Effector memory CD4-positive, alpha-beta T cell (primary cell): Measurements from ENCODE around the gene C15orf39.
A peak's percentile ranks its signal among the peaks of the same experiment; 100 is the strongest.

ENCODE experiments used
- DNase-seq, 3 donors: peaks; one replicate each; pipeline ENCODE4 v3.0.0-alpha.2; 2020
- H3K27ac ChIP-seq: 2 replicates; pipeline ENCODE4 v1.7.0; 2013; ENCODE audit warnings: mild to moderate bottlenecking, low read length, moderate library complexity; ENCODE audit not compliant: insufficient read depth, poor library complexity, severe bottlenecking
- H3K27me3 ChIP-seq: replicated peaks from 2 replicates; pipeline ENCODE4 v1.7.0; 2013; ENCODE audit warnings: mild to moderate bottlenecking, low read length; ENCODE audit not compliant: insufficient read depth, control insufficient read depth, poor library complexity, severe bottlenecking
- H3K36me3 ChIP-seq: 2 replicates; pipeline ENCODE4 v1.7.0; 2013; ENCODE audit warnings: mild to moderate bottlenecking, low read length, moderate library complexity; ENCODE audit not compliant: control insufficient read depth, insufficient read depth
- H3K4me1 ChIP-seq: 2 replicates; pipeline ENCODE4 v1.7.0; 2013; ENCODE audit warnings: low read length, mild to moderate bottlenecking; ENCODE audit not compliant: control insufficient read depth, insufficient read depth, poor library complexity, severe bottlenecking
- H3K4me3 ChIP-seq: 2 replicates; pipeline ENCODE4 v1.7.0; 2013; ENCODE audit warnings: low read length, low read depth, mild to moderate bottlenecking; ENCODE audit not compliant: insufficient read depth, poor library complexity, severe bottlenecking
- H3K9me3 ChIP-seq: 2 replicates; pipeline ENCODE4 v1.7.0; 2013; ENCODE audit warnings: mild to moderate bottlenecking, low read length, moderate library complexity; ENCODE audit not compliant: control insufficient read depth

C15orf39 gene

DNA sequence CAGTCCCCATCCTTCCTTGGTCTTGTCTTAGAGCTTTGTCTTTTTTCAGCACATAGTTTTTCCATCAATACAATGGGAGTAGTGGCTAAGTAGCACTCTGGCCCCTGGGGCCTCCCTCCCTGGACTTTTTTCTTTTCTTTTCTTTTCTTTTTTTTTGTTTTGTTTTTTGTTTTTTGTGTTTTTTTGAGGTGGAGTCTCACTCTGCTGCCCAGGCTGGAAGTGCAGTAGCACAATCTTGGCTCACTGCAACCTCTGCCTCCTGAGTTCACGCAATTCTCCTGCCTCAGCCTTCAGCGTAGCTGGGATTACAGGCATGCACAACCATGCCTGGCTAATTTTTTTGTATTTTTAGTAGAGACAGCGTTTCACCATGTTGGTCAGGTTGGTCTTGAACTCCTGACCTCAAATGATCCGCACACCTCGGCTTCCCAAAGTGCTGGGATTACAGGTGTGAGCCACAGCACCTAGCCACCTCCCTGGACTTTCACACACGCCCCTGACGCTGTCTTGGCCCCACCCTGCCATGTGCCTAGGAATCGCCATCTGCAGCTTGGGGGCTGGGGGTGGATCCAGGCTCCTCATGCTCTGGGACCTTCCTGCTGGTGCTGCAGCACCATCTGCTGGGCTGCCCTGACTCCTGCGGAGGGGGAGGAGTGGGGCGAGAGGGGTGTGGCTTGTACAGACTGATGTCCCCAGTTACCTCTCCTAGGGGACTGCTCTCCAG is 2.8 kb downstream of the C15orf39 start:
- H3K36me3 ChIP-seq = peaks cover 36% of the 10 kb centered on the region
- peaks cover 28% of the 10 kb centered on the region for H3K4me1 ChIP-seq
- no peaks in the 10 kb centered on the region for H3K9me3 ChIP-seq
- H3K4me3 ChIP-seq = no peak overlapping the region
- no peak overlapping the region for H3K27ac ChIP-seq
- H3K27me3 ChIP-seq = no peaks in the 10 kb centered on the region
- DNase-seq = peak; percentile 70 to 77 (median 75)

DNA sequence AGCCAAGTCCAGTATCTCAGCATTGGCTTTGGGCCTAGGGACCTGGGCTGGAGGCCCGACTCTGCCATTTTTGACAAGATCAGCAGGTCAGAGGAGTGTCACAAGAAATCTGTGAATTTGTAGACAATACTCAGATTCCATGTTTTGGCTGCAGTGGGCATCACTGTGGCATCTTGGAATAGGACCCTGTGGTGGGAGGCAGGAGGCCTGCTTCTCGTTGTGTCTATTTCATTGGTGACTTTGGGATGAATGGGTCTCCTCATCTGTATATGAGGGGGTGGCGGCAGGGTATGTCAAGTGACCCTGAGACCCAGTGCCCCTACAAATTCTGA is 3.3 kb downstream of the C15orf39 start:
- Histone ChIP-seq H3K27ac (no peak overlapping the region), H3K4me1 (peaks cover 28% of the 10 kb centered on the region)

DNA sequence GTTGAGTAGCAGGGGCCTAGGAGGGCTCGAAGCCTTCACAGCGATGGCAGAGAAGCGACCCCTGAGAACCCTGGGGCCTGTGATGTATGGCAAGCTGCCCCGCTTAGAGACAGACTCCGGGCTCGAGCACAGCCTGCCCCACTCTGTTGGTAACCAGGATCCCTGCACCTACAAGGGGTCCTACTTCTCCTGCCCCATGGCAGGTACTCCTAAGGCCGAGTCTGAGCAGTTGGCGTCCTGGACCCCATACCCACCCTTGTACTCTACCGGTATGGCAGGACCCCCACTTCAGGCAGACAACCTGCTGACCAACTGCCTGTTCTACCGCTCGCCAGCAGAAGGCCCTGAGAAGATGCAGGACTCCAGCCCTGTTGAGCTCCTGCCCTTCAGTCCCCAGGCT is 4.3 kb downstream of the C15orf39 start:
- Histone ChIP-seq H3K36me3 (peaks cover 43% of the 10 kb centered on the region), H3K4me3 (no peak overlapping the region)

More for the DNA sequence above, 3.3 kb downstream of the C15orf39 start:
- H3K4me3 ChIP-seq = no peak overlapping the region
- no peak for DNase-seq
- peaks cover 38% of the 10 kb centered on the region for H3K36me3 ChIP-seq
- no peaks in the 10 kb centered on the region for H3K27me3 ChIP-seq
- no peaks in the 10 kb centered on the region for H3K9me3 ChIP-seq

DNA sequence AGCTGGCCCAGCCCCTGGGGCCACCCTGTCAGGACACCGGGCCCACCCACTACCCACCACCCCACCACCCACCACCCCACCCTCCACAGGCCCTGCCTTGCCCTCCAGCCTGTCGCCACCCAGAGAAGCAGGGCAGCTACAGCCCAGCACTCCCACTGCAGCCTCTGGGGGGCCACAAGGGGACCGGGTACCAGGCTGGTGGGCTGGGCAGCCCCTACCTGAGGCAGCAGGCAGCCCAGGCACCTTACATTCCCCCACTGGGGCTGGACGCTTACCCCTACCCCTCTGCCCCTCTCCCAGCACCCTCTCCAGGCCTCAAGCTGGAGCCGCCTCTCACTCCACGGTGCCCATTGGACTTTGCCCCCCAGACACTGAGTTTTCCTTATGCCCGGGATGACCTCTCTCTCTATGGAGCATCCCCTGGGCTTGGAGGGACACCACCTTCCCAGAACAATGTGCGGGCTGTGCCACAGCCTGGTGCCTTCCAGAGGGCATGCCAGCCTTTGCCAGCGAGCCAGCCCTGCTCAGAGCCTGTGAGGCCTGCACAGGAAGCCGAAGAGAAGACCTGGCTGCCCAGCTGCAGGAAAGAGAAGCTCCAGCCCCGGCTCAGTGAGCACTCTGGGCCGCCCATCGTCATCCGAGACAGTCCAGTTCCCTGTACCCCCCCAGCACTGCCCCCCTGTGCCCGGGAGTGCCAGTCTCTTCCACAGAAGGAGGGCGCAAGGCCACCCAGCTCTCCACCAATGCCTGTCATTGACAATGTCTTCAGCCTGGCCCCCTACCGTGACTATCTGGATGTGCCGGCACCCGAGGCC is 5.3 kb downstream of the C15orf39 start:
- H3K36me3 ChIP-seq = peaks cover 53% of the 10 kb centered on the region
- no peak overlapping the region for H3K27ac ChIP-seq
- no peaks in the 10 kb centered on the region for H3K27me3 ChIP-seq
- H3K4me1 ChIP-seq = peaks cover 17% of the 10 kb centered on the region
- H3K9me3 ChIP-seq = no peaks in the 10 kb centered on the region
- DNase-seq = no peak
- H3K4me3 ChIP-seq = no peak overlapping the region

More for the DNA sequence above, 4.3 kb downstream of the C15orf39 start:
- H3K27me3 ChIP-seq = no peaks in the 10 kb centered on the region
- H3K9me3 ChIP-seq = no peaks in the 10 kb centered on the region
- H3K27ac ChIP-seq = no peak overlapping the region
- H3K4me1 ChIP-seq = peaks cover 21% of the 10 kb centered on the region
- no peak for DNase-seq

DNA sequence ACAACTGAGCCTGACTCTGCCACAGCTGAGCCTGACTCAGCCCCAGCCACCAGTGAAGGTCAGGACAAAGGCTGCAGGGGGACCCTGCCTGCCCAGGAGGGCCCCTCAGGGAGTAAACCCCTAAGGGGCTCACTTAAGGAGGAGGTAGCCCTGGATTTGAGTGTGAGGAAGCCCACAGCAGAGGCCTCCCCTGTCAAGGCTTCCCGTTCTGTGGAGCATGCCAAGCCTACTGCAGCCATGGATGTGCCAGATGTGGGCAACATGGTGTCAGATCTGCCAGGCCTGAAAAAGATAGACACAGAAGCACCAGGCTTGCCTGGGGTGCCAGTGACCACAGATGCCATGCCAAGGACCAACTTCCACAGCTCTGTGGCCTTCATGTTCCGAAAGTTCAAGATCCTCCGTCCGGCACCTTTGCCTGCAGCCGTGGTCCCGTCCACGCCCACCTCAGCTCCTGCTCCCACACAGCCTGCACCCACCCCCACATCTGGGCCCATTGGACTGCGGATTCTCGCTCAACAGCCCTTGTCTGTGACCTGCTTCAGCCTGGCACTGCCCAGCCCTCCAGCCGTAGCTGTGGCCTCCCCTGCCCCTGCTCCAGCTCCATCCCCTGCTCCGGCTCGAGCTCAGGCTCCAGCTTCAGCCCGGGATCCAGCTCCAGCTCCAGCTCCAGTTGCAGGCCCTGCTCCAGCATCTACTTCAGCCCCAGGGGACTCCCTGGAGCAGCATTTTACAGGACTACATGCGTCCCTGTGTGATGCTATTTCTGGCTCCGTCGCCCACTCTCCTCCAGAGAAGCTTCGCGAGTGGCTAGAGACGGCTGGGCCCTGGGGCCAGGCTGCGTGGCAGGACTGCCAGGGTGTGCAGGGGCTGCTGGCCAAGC is 6.2 kb downstream of the C15orf39 start:
- DNase-seq = no peak
- Histone ChIP-seq H3K36me3 (peaks cover 53% of the 10 kb centered on the region), H3K27me3 (no peaks in the 10 kb centered on the region), H3K4me1 (peaks cover 11% of the 10 kb centered on the region), H3K9me3 (no peaks in the 10 kb centered on the region), H3K27ac (no peak overlapping the region), H3K4me3 (no peak overlapping the region)

DNA sequence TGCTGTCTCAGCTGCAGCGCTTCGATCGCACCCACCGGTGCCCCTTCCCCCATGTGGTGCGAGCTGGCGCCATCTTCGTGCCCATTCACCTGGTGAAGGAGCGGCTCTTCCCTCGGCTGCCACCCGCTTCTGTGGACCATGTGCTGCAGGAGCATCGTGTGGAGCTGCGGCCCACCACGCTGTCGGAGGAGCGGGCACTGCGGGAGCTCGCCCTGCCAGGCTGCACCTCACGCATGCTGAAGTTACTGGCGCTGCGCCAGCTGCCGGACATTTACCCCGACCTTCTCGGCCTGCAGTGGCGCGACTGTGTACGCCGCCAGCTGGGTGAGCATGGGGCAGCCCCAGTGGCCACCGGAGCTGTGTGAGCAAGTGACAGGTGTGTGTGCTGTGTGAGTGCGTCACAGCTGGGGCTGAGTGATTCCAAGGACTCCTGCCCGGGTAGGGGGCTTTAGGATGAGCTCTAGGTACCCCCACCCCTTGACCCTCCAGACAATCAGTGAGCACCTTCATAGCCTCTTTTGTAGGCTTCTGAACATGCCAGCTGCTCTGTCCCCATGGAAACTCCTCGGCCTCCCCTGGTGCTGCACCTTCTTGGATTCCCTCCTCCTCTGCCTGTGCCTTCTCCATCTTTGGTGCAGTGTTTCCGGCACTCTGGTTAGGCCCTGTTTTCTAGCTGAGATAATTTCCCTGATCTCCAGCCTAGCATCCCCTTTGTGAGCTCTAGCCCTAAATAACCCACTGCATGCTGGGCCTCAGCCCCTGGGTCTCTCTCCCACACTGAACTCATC is 7.0 kb downstream of the C15orf39 start:
- H3K27me3 ChIP-seq = no peaks in the 10 kb centered on the region
- no peak overlapping the region for H3K27ac ChIP-seq
- no peak overlapping the region for H3K4me3 ChIP-seq
- peaks cover 3% of the 10 kb centered on the region for H3K4me1 ChIP-seq
- no peak for DNase-seq
- H3K9me3 ChIP-seq = no peaks in the 10 kb centered on the region
- peaks cover 56% of the 10 kb centered on the region for H3K36me3 ChIP-seq

DNA sequence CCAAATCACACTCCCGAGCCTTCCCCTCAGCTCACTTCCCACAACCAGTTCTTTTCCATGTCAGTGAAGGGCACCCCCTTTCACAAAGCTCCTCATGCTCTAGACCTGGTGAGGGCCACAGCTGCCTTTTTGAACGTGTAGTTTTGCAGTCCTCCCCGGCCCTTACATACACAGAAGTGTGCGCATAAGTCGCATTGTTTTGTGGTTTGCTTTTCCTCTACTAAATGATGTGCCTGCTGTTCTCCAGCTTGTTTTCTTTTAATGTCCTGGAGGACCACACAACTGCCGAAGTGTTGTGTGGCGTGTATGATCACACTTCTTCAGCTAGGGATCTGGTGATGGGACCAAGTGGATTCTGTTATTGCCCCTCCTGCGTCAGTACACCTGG is 7.6 kb downstream of the C15orf39 start:
- Histone ChIP-seq H3K27ac (no peak overlapping the region), H3K4me1 (no peaks in the 10 kb centered on the region), H3K4me3 (no peak overlapping the region), H3K27me3 (no peaks in the 10 kb centered on the region), H3K36me3 (peaks cover 56% of the 10 kb centered on the region), H3K9me3 (no peaks in the 10 kb centered on the region)
- DNase-seq = no peak

DNA sequence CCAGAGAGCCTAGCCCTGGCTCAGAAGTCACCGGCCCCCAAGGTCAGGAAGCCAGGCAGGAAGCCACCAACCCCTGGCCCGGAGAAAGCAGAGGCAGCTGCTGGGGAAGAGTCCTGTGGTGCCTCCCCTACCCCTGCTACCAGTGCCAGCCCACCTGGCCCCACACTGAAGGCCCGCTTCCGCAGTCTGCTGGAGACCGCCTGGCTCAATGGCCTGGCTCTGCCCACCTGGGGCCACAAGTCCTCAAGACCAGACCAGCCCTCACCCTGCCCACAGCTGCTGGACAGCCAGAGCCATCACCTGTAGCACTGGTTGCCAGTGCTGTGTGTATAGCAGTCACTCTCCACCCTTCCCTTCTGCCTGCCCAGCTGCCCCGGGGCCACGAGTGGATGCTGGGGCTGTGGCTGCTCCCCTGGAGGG is 9.1 kb downstream of the C15orf39 start:
- Histone ChIP-seq H3K4me3 (no peak overlapping the region), H3K27me3 (no peaks in the 10 kb centered on the region), H3K27ac (no peak overlapping the region), H3K36me3 (peaks cover 55% of the 10 kb centered on the region), H3K9me3 (no peaks in the 10 kb centered on the region), H3K4me1 (no peaks in the 10 kb centered on the region)
- no peak for DNase-seq

DNA sequence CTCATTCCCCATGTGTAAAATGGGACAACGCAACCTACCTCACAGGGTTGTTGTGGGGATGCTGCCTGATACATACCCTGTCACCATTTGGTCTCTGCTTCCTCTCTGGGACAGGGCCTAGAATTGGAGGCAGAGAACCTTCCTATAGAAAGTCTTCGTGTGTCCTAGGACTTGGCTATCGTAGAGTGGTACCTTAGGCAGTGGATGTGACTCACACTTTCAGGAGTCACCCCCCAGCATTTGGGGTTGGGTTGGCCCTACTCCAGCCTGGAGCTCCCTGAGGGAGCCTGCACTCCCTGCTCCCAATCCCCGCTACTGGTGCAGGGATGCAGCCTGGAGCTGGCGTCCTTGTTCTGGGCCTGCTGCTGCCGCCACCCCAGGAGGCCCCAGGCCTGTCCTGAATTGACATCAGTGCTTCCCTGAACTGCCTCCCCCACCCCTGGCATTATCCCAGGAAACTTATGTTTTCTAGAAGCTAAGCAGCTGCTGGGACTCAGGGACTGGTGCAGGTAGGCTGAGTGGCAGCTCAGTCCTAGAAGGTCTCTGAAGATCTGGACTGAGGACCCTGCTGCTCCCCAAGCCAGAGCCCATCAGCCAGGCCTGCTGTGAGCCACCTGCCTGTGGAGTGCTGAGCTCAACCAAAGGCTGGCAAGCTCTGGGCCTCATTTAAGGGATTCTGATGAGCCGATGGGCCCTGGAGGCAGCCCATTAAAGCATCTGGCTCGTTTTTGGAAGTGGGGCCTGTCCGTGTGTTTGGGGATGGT is 9.9 kb downstream of the C15orf39 start:
- Histone ChIP-seq H3K27ac (no peak overlapping the region), H3K4me1 (no peaks in the 10 kb centered on the region), H3K36me3 (peaks cover 47% of the 10 kb centered on the region), H3K9me3 (no peaks in the 10 kb centered on the region), H3K4me3 (no peak overlapping the region), H3K27me3 (no peaks in the 10 kb centered on the region)
- no peak for DNase-seq
